Activated T-helper 17 cell treated with anti-CD3 and anti-CD28 coated beads, Interleukin-2, amount 50 U/mL, for 72 hours (primary cell): Measurements from ENCODE around the gene HLA-DQB1. TPM values are rescaled to one million over a fixed set of nuclear protein-coding genes. Genes with fewer than 3 reads are reported as not detected.
"Not testable (repeated sequence)": the region's sequence is repeated elsewhere in the genome, so short reads cannot be mapped to it uniquely, and the experiment has no call there.

Experiments
- ATAC-seq: fragments of 150-1000 bp; cut with Tn5 transposase; replicated peaks from 2 replicates; pipeline ENCODE4 v1.10.0; 2021; ENCODE audit warnings: mild to moderate bottlenecking, moderate library complexity
- H3K27ac Mint-ChIP-seq: one replicate; pipeline ENCODE4 v1.8.0; 2022; ENCODE audit warnings: mixed read lengths
- H3K27me3 Mint-ChIP-seq: one replicate; pipeline ENCODE4 v1.8.0; 2022; ENCODE audit warnings: mixed read lengths
- H3K36me3 Mint-ChIP-seq: one replicate; pipeline ENCODE4 v1.8.0; 2022; ENCODE audit warnings: low read depth, mild to moderate bottlenecking, mixed read lengths
- H3K4me1 Mint-ChIP-seq: one replicate; pipeline ENCODE4 v1.8.0; 2022; ENCODE audit warnings: mixed read lengths
- H3K4me3 Mint-ChIP-seq: one replicate; pipeline ENCODE4 v1.8.0; 2022; ENCODE audit warnings: mild to moderate bottlenecking, mixed read lengths
- H3K9me3 Mint-ChIP-seq: one replicate; pipeline ENCODE4 v1.8.0; 2022; ENCODE audit warnings: mixed read lengths
- total RNA-seq, 2 donors: library from RNA; stranded (reverse); gene quantifications; one replicate each; pipeline ENCODE4 v1.2.3, GENCODE V29; 2022

Gene HLA-DQB1
- total RNA-seq, 2 donors from 2014 or later = 3.4 to 25.5 TPM

DNA sequence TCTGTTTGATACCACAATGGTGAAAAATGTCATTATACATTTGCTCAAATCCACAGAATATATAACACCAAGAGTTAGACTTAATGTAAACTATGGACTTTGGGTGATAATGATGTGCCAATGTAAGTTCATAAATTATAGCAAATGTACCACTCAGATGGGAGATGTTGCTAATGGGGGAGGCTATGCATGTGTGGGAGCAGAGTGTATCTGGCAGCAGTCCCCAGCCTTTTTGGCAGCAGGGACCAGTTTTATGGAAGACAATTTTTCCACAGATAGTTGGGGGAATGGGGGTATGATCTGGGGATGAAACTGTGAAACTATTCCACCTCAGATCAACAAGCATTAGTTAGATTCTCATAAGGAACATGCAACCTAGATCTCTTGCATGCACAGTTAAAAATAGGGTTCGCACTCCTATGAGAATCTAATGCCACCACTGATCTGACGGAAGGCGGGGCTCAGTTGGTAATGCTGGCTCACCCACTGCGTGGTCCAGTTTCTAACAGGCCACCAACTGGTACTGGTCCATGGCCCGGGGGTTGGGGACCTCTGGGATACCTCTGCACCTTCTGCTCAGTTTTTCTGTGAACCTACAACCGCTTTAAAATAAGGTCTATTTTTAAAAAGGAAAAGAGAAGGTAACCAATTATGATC is 21.3 kb downstream of the HLA-DQB1 start:
- no peaks in the 10 kb centered on the region for H3K36me3 Mint-ChIP-seq
- no peaks in the 10 kb centered on the region for H3K9me3 Mint-ChIP-seq
- H3K4me1 Mint-ChIP-seq = no peaks in the 10 kb centered on the region
- no peak overlapping the region for H3K4me3 Mint-ChIP-seq
- H3K27ac Mint-ChIP-seq = no peak overlapping the region
- no peak for ATAC-seq
- H3K27me3 Mint-ChIP-seq = no peaks in the 10 kb centered on the region

DNA sequence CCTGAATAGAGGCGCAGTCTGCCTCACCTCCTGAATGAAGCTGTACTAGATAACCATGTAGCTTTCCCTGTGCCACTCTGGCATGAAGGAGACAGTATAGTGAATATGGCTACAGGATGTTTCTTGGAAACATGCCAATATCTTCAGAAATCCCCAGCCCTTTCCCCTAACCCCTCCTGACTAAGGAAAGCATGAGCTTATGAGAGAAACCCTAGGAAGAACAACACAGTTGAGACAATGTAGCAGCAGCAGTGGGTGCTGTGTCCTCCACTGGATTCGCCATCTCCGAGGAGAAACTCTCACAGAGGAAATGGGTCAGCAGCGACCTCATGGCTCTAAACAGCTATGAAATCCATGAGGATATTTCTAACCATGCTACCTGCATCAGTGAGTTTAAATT is 22.6 kb downstream of the HLA-DQB1 start:
- Mint-ChIP-seq H3K27me3 (no peaks in the 10 kb centered on the region), H3K4me1 (no peaks in the 10 kb centered on the region), H3K27ac (no peak overlapping the region), H3K9me3 (no peaks in the 10 kb centered on the region), H3K36me3 (no peaks in the 10 kb centered on the region), H3K4me3 (no peak overlapping the region)
- ATAC-seq = no peak

DNA sequence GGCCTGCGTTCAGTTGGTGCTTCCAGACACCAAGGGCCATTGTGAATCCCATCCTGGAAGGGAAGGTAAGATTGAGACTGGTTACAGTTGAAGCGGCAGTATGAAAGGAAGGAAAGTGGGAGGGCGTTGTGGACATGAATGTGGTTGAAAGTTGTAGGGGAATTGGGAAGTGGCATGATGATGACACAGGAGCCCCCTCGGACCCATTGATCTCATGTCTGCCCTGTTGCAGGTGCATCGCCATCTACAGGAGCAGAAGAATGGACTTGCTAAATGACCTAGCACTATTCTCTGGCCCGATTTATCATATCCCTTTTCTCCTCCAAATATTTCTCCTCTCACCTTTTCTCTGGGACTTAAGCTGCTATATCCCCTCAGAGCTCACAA is 23.7 kb downstream of the HLA-DQB1 start:
- Mint-ChIP-seq H3K9me3 (no peaks in the 10 kb centered on the region), H3K4me3 (no peak overlapping the region), H3K36me3 (no peaks in the 10 kb centered on the region), H3K27me3 (no peaks in the 10 kb centered on the region), H3K4me1 (no peaks in the 10 kb centered on the region), H3K27ac (no peak overlapping the region)
- no peak for ATAC-seq

DNA sequence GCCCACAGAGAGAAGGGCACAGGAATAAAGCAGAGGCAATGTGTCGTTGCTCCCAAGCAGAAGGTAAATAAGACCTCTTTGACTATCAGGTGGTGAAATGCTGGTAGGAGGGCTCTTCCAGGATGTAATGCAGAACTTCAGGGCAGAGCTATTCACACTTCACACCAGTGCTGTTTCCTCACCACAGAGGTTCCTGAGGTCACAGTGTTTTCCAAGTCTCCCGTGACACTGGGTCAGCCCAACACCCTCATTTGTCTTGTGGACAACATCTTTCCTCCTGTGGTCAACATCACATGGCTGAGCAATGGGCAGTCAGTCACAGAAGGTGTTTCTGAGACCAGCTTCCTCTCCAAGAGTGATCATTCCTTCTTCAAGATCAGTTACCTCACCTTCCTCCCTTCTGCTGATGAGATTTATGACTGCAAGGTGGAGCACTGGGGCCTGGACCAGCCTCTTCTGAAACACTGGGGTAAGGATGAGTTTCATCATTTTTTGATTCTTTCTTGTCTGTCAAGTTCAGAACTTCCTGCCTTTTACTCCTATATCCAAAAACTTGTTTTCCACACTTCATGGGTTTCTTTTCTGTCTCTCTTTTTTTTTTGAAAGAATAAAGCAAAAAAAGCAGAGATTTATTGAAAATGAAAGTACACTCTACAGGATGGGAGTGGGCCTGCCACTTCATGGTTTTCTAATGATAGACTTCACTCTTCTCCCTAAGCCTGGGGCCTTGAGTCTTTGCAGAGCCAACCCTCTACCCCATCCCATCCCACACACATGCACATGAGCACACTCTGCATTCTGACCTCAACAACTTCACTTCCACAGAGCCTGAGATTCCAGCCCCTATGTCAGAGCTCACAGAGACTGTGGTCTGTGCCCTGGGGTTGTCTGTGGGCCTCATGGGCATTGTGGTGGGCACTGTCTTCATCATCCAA is 24.4 kb downstream of the HLA-DQB1 start:
- H3K36me3 Mint-ChIP-seq, H3K27me3 Mint-ChIP-seq, H3K4me3 Mint-ChIP-seq, ATAC-seq, H3K27ac Mint-ChIP-seq, H3K9me3 Mint-ChIP-seq, H3K4me1 Mint-ChIP-seq: not testable (repeated sequence)

GRCh38 chr6:32641122-32641521 is 25.3 kb downstream of the HLA-DQB1 start:
- no peak overlapping the region for H3K4me3 Mint-ChIP-seq
- no peak overlapping the region for H3K27ac Mint-ChIP-seq
- no peak for ATAC-seq
- no peaks in the 10 kb centered on the region for H3K36me3 Mint-ChIP-seq
- no peaks in the 10 kb centered on the region for H3K9me3 Mint-ChIP-seq
- no peaks in the 10 kb centered on the region for H3K27me3 Mint-ChIP-seq
- no peaks in the 10 kb centered on the region for H3K4me1 Mint-ChIP-seq

DNA sequence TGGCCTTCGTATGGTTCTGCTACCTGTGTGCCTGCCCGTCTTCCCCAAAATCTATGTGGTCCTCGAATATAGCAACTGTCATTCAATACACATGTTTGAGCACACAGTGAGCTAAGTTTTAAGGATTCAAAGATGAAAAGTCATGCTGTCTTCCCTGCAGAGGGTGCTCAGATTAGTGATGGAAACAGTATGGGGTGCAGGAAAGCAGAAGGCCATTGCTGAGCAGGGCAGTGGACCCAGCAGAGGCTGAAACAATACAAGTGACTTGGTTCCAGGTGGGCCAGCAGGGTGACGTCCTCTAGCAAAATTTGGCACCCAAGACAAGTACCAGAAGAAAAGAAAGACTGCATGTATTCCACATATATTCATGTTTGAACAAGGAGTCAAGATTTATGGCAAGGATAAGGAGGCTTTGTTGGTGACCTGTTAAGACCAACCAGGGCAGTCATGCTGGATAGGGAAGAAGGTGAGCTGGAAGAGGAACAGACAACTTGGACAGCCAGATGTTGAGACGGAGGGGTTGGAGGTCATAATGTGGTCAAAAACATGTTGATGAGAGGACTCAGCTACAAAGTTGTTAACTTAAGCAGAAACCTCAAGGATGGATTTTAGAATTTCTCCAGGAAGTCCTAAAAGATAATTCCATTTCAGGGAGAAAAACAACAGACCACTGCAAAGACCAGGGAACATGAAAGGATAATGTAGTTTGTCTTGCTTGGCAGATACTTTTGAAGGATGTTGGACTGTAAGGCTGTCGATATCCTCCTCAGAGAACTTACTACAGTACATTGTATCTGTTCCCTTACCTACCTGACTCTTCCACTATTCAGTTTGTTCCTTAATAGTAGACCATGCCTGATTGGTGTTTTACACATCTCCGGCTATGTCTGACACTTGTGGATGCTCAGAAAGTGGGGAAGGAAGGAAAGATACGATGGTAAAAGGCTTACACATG is 26.7 kb downstream of the HLA-DQB1 start:
- Mint-ChIP-seq H3K36me3 (no peaks in the 10 kb centered on the region), H3K4me1 (peaks cover under 1% of the 10 kb centered on the region), H3K4me3 (no peak overlapping the region), H3K9me3 (no peaks in the 10 kb centered on the region), H3K27ac (no peak overlapping the region), H3K27me3 (no peaks in the 10 kb centered on the region)
- no peak for ATAC-seq

DNA sequence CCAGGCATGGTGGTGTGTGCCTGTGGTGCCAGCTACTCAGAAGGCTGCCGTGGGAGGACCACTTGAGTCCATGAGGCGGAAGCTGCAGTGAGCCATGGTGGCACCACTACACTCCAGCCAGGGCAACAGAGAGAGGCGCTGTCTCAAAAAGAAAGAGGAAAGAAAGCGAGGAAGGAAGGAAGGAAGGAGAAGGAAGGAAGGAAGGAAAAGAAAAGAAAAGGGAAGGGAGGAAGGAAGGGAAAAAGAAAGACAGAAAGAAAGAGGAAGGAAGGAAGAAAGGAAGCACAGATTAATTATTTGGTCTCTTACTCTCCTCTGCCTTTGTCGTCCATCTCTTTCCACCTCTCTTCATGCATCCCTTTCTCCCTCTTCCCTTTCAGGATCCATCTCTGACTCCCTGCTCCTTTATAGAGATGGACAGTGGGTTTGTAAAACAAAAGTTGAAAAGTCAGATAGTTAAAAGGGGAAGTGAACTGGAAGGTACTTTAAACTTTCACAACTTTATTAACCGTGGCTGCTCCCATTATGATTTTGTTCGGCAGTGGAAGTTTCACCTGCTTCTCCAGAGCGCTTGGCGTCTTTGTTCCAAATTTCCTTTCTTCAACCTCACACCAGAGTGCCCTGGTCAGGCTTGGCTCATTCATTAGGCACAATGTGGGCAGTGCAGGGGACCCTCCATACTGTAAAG is 27.8 kb downstream of the HLA-DQB1 start:
- Mint-ChIP-seq H3K9me3 (no peaks in the 10 kb centered on the region), H3K27ac (no peak overlapping the region), H3K36me3 (no peaks in the 10 kb centered on the region), H3K27me3 (no peaks in the 10 kb centered on the region), H3K4me1 (peaks cover 11% of the 10 kb centered on the region), H3K4me3 (no peak overlapping the region)
- no peak for ATAC-seq

DNA sequence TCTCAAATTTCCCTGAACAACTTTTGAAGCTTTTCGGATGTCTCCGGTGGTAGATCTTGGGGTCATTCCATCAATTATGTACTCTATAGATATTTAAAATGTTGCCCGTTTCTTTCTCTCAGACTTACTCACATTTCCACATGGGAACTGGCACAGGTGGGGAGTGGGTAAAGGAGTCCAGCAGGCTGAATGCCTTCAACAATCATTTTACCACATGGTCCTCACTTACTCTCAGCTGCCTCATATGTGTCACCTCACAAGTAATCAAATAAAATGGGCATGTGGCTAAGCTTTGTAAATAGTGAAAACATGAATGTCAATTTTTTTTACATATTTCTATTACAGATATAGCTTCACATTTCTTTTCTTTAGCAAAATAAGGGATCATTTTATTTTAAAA is 28.6 kb downstream of the HLA-DQB1 start:
- Mint-ChIP-seq H3K4me3 (no peak overlapping the region), H3K4me1 (peaks cover 13% of the 10 kb centered on the region), H3K36me3 (no peaks in the 10 kb centered on the region), H3K27me3 (no peaks in the 10 kb centered on the region), H3K27ac (no peak overlapping the region), H3K9me3 (no peaks in the 10 kb centered on the region)
- ATAC-seq = no peak

GRCh38 chr6:32637219-32637880 is 29.1 kb downstream of the HLA-DQB1 start, which contains the start of gene HLA-DQA1:
Gene HLA-DQA1, plus strand, starts transcription at chr6:32637406. Its CDS starts 53 bp downstream, at chr6:32637459.
- Mint-ChIP-seq H3K27me3 (no peaks in the 10 kb centered on the region), H3K27ac (no peak within 1 kb of the TSS), H3K36me3 (no peaks in the 10 kb centered on the region), H3K9me3 (no peaks in the 10 kb centered on the region), H3K4me1 (peaks cover 13% of the 10 kb centered on the region), H3K4me3 (no peak within 1 kb of the TSS)
- ATAC-seq = no peak

DNA sequence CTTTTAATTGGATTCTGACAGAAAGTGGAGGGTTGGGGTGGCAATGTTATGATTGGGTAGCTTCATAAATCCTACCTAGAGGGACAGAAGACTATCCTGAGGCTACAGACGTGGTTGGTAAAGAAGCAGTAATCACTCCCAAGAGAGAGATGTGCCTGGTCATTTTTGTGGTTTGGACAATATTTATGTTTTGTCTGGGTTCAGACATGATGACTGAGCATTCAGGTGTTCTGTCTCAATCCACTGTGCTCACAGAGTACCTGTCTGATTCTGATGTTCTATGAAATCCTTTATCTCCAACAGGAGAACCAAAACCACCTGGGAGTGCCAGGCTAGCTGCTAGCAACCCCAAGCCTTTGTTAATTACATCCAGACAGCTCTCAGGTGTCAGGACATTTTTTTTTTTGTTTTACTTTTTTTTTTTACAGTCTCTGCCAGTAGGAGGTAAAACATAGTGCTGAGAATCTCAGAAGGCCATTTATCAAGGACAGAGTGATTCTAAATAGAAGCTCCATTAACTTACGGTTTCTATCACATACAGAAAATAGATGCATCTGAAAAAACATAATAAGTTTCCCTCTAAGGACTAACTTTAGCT is 30.8 kb downstream of the HLA-DQB1 start:
- no peaks in the 10 kb centered on the region for H3K9me3 Mint-ChIP-seq
- H3K4me3 Mint-ChIP-seq = no peak overlapping the region
- H3K27me3 Mint-ChIP-seq = no peaks in the 10 kb centered on the region
- H3K27ac Mint-ChIP-seq = no peak overlapping the region
- ATAC-seq = no peak
- no peaks in the 10 kb centered on the region for H3K36me3 Mint-ChIP-seq
- peaks cover 13% of the 10 kb centered on the region for H3K4me1 Mint-ChIP-seq

GRCh38 chr6:32629793-32630192 is 36.7 kb downstream of the HLA-DQB1 start:
- H3K36me3 Mint-ChIP-seq, H3K27me3 Mint-ChIP-seq, H3K4me3 Mint-ChIP-seq, H3K9me3 Mint-ChIP-seq, ATAC-seq, H3K27ac Mint-ChIP-seq: not testable (repeated sequence)
- H3K4me1 Mint-ChIP-seq = peaks cover 18% of the 10 kb centered on the region

DNA sequence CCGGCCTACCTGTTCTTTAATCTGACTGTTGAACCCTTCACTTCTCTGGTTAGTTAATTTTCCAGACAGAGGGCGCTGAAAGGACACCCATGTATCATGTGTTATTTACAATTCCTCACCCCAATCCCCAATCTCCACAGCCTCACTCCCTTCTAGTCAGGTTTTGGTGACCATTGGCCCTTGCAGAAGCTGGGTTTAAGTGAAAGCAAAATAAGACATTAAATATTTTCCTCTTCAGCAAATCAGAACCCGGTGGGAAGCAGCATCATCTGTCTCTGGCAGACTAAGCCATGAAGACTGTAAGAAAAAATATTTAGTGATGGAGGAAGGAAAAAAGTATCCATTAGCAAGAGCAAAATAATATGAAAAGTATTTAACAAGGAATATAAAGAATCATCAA is 38.6 kb downstream of the HLA-DQB1 start:
- Mint-ChIP-seq H3K27ac (peak overlapping the region; percentile 68), H3K9me3 (no peaks in the 10 kb centered on the region), H3K36me3 (no peaks in the 10 kb centered on the region), H3K4me1 (peaks cover 21% of the 10 kb centered on the region), H3K4me3 (peak overlapping the region; percentile 26), H3K27me3 (no peaks in the 10 kb centered on the region)
- no peak for ATAC-seq

DNA sequence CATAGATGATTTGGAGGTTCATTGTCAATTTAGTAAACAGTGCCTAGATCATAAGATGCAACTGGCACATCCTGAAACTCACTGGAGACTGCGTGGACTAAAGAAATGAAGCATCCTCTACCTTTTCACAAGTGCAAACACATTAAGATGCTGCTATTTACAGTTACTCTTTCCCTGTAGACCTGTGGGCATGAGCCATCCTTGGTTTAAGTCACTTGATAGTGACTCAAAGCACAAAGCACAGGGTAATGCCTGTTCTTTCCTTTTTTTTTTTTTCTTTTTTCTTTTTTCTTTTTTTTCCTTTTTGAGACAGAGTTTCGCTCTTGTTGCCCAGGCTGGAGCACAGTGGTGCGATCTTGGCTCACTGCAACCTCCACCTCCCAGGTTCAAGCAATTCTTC is 39.2 kb downstream of the HLA-DQB1 start:
- ATAC-seq = peak; percentile 47
- peaks cover 26% of the 10 kb centered on the region for H3K4me1 Mint-ChIP-seq
- no peaks in the 10 kb centered on the region for H3K9me3 Mint-ChIP-seq
- no peaks in the 10 kb centered on the region for H3K27me3 Mint-ChIP-seq
- H3K27ac Mint-ChIP-seq = peak overlapping the region; percentile 68
- H3K4me3 Mint-ChIP-seq = no peak overlapping the region
- H3K36me3 Mint-ChIP-seq = no peaks in the 10 kb centered on the region
